ENCODE results near the gene CSTF2T.
"Not testable (repeated sequence)": the region's sequence is repeated elsewhere in the genome, so short reads cannot be mapped to it uniquely, and the experiment has no call there.

Gene CSTF2T

GRCh38 chr10:51688826-51689225 is 10.6 kb downstream of the CSTF2T start:
- H3K27me3 ChIP-seq (ENCODE audit: insufficient read depth, low read length); H3K4me3 ChIP-seq (ENCODE audit: low read length); H3K9me3 ChIP-seq (ENCODE audit: low read length); H3K36me3 ChIP-seq (ENCODE audit: insufficient read depth, low read length); H3K4me1 ChIP-seq (ENCODE audit: insufficient read depth, low read length); H2AFZ ChIP-seq (ENCODE audit: low read depth, low read length): not testable (repeated sequence)

DNA sequence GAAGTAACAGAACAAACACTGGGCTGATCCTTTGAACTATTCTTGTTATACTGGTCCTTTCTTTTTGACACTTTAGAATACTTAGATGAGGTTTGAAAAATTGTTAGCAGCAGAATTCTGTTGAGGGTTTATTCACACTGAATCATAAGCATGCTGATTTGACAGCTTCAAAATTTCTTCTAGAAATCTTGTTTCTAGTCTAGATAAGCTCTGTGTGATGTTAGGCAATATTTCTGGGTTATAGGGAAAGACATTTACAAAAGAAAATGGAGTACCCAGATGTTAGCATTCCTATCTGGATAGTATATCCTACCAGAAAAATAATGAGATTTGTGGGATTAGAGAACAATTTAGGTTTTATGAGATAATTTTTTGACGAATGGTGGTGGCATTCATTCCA is 12.1 kb downstream of the CSTF2T start:
- Histone ChIP-seq H3K27me3 (ENCODE audit: insufficient read depth, low read length) (no peaks in the 10 kb centered on the region), H2AFZ (ENCODE audit: low read depth, low read length) (no peak overlapping the region), H3K9me3 (ENCODE audit: low read length) (no peaks in the 10 kb centered on the region), H3K4me3 (ENCODE audit: low read length) (no peak overlapping the region), H3K4me1 (ENCODE audit: insufficient read depth, low read length) (no peaks in the 10 kb centered on the region), H3K36me3 (ENCODE audit: insufficient read depth, low read length) (no peaks in the 10 kb centered on the region)

- Histone ChIP-seq H3K4me3 (ENCODE audit: low read length) (no peak overlapping the region), H3K36me3 (ENCODE audit: insufficient read depth, low read length) (no peaks in the 10 kb centered on the region), H3K9me3 (ENCODE audit: low read length) (no peaks in the 10 kb centered on the region), H3K4me1 (ENCODE audit: insufficient read depth, low read length) (no peaks in the 10 kb centered on the region), H2AFZ (ENCODE audit: low read depth, low read length) (no peak overlapping the region), H3K27me3 (ENCODE audit: insufficient read depth, low read length) (no peaks in the 10 kb centered on the region)
These were observed 13.6 kb downstream of the CSTF2T start for GRCh38 chr10:51685768-51686167.

DNA sequence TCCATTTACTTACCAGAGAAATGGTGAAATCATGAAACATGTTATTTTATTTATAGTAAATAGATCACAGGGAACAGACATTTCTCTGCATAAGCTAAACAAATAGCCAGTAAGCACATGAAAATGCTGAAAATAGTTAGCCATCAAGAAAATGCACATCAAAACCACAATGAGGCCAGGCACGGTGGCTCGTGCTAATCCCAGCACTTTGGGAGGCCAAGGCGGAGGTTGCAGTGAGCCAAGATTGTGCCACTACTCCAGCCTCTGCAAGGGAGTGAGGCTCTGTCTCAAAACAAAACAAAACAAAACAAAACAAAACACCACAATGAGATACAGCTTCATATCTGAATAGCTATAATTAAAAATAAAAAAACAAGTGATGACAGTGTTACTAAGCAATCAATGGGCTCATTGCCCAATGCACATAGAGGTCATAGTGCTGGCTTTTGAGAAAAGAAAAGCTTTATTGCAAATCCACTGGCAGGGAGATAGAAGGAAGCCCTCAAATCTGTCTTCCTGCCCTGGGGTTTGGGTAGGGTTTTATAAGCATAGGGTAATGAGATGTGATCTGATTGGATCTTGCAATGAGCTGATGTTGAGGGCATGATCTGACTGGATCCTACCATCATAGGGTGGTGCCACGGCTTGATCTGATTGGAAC is 16.2 kb downstream of the CSTF2T start:
- H3K9me3 ChIP-seq (ENCODE audit: low read length) = no peaks in the 10 kb centered on the region
- H2AFZ ChIP-seq (ENCODE audit: low read depth, low read length) = no peak overlapping the region
- H3K36me3 ChIP-seq (ENCODE audit: insufficient read depth, low read length) = no peaks in the 10 kb centered on the region
- no peak overlapping the region for H3K4me3 ChIP-seq (ENCODE audit: low read length)
- H3K27me3 ChIP-seq (ENCODE audit: insufficient read depth, low read length) = no peaks in the 10 kb centered on the region
- H3K4me1 ChIP-seq (ENCODE audit: insufficient read depth, low read length) = no peaks in the 10 kb centered on the region

DNA sequence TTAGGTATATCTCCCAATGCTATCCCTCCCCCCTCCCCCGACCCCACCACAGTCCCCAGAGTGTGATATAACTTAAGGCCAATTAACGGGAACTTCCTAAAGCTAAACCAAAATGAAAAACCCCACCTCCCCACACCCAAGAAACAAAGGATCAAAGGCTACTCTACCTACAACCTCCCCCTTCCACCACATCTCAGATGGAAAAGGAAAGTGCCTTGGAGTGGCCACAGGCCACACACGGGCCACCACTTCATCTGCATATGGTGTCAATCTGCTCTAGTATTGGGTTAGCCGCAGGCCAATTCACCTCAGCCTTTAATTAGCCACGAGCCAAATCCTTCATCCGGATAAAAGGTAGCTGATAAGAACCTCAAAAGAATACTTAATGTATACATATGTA is 19.6 kb downstream of the CSTF2T start:
- no peaks in the 10 kb centered on the region for H3K27me3 ChIP-seq (ENCODE audit: insufficient read depth, low read length)
- no peaks in the 10 kb centered on the region for H3K4me1 ChIP-seq (ENCODE audit: insufficient read depth, low read length)
- H2AFZ ChIP-seq (ENCODE audit: low read depth, low read length) = no peak overlapping the region
- H3K9me3 ChIP-seq (ENCODE audit: low read length) = no peaks in the 10 kb centered on the region
- H3K36me3 ChIP-seq (ENCODE audit: insufficient read depth, low read length) = no peaks in the 10 kb centered on the region
- no peak overlapping the region for H3K4me3 ChIP-seq (ENCODE audit: low read length)

DNA sequence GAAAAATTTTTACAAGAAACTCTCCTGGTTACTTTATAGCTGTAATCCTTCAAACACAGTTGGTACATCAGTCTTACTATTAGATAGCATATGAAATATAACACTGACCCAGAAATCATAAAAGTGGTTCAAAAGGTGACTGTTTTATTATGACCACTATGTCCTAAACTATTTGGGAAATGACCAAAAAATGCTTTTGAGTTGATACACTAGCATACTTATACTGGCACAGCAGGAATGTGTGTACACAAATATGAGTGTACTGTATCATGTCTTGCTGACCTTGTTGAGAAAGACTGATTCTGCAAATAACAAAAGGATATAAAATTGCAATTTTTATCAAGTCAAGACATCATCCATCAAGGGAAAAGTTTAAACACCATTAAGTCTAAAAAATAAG is 24.3 kb downstream of the CSTF2T start:
- H2AFZ ChIP-seq (ENCODE audit: low read depth, low read length) = no peak overlapping the region
- no peaks in the 10 kb centered on the region for H3K9me3 ChIP-seq (ENCODE audit: low read length)
- no peaks in the 10 kb centered on the region for H3K4me1 ChIP-seq (ENCODE audit: insufficient read depth, low read length)
- no peaks in the 10 kb centered on the region for H3K27me3 ChIP-seq (ENCODE audit: insufficient read depth, low read length)
- no peaks in the 10 kb centered on the region for H3K36me3 ChIP-seq (ENCODE audit: insufficient read depth, low read length)
- H3K4me3 ChIP-seq (ENCODE audit: low read length) = no peak overlapping the region

- Histone ChIP-seq H3K27me3 (ENCODE audit: insufficient read depth, low read length) (no peaks in the 10 kb centered on the region), H3K4me1 (ENCODE audit: insufficient read depth, low read length) (peaks cover 2% of the 10 kb centered on the region)
These were observed 27.3 kb downstream of the CSTF2T start for GRCh38 chr10:51672039-51672535.

DNA sequence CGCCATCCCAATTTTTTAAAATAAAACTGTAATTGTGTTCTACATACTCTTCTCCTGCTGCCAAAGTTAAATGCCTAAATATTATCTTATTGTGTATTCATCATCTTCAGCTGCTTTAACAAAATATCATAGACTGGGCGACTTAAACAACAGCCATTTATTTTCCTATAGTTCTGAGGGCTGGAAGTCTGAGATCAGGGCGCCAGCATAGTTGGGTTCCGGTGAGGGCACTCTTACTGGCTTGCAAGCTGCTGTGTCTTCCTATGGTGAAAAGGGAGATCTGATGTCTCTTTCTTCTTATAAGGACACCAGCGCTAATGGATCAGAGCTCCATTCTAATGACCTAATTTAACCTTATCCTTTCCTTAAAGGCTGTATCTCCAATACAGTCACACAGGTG is 30.4 kb downstream of the CSTF2T start:
- Histone ChIP-seq H3K36me3 (ENCODE audit: insufficient read depth, low read length) (no peaks in the 10 kb centered on the region), H3K4me1 (ENCODE audit: insufficient read depth, low read length) (peaks cover 2% of the 10 kb centered on the region), H3K4me3 (ENCODE audit: low read length) (no peak overlapping the region), H3K9me3 (ENCODE audit: low read length) (no peaks in the 10 kb centered on the region), H3K27me3 (ENCODE audit: insufficient read depth, low read length) (no peaks in the 10 kb centered on the region), H2AFZ (ENCODE audit: low read depth, low read length) (no peak overlapping the region)

More at GRCh38 chr10:51672039-51672535, 27.3 kb downstream of the CSTF2T start:
- Histone ChIP-seq H2AFZ (ENCODE audit: low read depth, low read length) (no peak overlapping the region), H3K36me3 (ENCODE audit: insufficient read depth, low read length) (no peaks in the 10 kb centered on the region), H3K9me3 (ENCODE audit: low read length) (no peaks in the 10 kb centered on the region), H3K4me3 (ENCODE audit: low read length) (no peak overlapping the region)

- H3K4me3 ChIP-seq (ENCODE audit: low read length) = no peak overlapping the region
- H3K4me1 ChIP-seq (ENCODE audit: insufficient read depth, low read length) = peaks cover 2% of the 10 kb centered on the region
- H3K9me3 ChIP-seq (ENCODE audit: low read length) = no peaks in the 10 kb centered on the region
- H3K27me3 ChIP-seq (ENCODE audit: insufficient read depth, low read length) = no peaks in the 10 kb centered on the region
- no peaks in the 10 kb centered on the region for H3K36me3 ChIP-seq (ENCODE audit: insufficient read depth, low read length)
- no peak overlapping the region for H2AFZ ChIP-seq (ENCODE audit: low read depth, low read length)
These were observed 31.1 kb downstream of the CSTF2T start for GRCh38 chr10:51668336-51668689.

DNA sequence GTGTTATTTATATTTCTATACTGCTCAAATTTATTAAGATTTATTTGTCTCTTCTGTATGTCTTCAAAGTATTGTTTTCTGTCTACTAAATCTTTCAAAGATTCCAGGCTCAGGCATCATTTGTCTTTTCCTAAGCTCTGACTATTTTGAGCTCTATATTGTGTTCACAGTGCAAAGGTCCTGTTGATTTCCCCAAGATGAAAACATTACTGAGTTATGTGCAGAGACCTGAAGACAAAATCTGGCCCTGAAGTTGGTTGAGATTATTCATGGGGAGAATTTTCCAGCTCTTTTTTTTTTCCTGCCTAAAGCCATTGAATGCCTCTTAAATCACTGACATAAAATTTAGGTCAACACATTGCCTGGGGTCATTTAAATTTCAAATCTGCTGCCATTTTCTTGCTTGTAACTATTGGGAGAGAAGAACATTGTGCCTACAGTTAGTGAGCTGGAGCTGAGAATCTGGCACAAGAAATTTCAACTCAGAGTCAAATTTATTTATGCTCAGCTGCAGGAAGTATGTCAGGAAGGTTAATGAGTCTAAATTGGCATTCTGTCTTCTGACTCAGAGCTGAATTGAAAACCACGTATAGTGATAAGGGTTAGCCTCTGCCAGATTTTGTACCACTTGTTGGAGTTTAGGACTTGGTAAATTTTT is 31.6 kb downstream of the CSTF2T start:
- no peaks in the 10 kb centered on the region for H3K27me3 ChIP-seq (ENCODE audit: insufficient read depth, low read length)
- H3K9me3 ChIP-seq (ENCODE audit: low read length) = no peaks in the 10 kb centered on the region
- H3K4me1 ChIP-seq (ENCODE audit: insufficient read depth, low read length) = peaks cover 2% of the 10 kb centered on the region

GRCh38 chr10:51666456-51666855 is 32.9 kb downstream of the CSTF2T start:
- Histone ChIP-seq H3K36me3 (ENCODE audit: insufficient read depth, low read length) (no peaks in the 10 kb centered on the region), H2AFZ (ENCODE audit: low read depth, low read length) (no peak overlapping the region), H3K4me3 (ENCODE audit: low read length) (no peak overlapping the region), H3K4me1 (ENCODE audit: insufficient read depth, low read length) (peaks cover 2% of the 10 kb centered on the region), H3K27me3 (ENCODE audit: insufficient read depth, low read length) (no peaks in the 10 kb centered on the region), H3K9me3 (ENCODE audit: low read length) (no peaks in the 10 kb centered on the region)

More for the DNA sequence above, 31.6 kb downstream of the CSTF2T start:
- H3K4me3 ChIP-seq (ENCODE audit: low read length) = no peak overlapping the region
- no peak overlapping the region for H2AFZ ChIP-seq (ENCODE audit: low read depth, low read length)
- H3K36me3 ChIP-seq (ENCODE audit: insufficient read depth, low read length) = no peaks in the 10 kb centered on the region

- H3K27me3 ChIP-seq (ENCODE audit: insufficient read depth, low read length) = no peaks in the 10 kb centered on the region
- no peak overlapping the region for H2AFZ ChIP-seq (ENCODE audit: low read depth, low read length)
- H3K36me3 ChIP-seq (ENCODE audit: insufficient read depth, low read length) = no peaks in the 10 kb centered on the region
- H3K4me1 ChIP-seq (ENCODE audit: insufficient read depth, low read length) = peaks cover 2% of the 10 kb centered on the region
- H3K9me3 ChIP-seq (ENCODE audit: low read length) = no peaks in the 10 kb centered on the region
- no peak overlapping the region for H3K4me3 ChIP-seq (ENCODE audit: low read length)
These were observed 36.3 kb downstream of the CSTF2T start for GRCh38 chr10:51663086-51663485.

DNA sequence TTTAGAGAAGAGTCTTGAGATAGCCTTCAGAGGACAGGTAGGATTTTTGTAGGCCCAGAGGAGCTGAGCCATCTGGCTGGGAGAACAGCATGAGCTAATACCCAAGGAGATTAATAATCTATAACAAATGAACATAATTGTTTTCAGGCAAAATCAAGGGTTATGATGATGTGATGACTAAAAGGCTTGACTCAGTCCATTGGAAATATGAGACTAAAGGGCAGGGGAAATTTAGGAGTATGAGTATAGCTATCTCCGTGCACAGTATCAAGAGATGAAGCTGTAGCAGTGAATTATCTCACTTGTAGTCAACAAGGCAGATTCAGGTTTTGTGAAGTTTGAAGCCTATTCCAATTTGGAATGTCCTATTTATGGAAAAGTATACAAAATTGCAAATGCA is 40.1 kb downstream of the CSTF2T start:
- Histone ChIP-seq H3K27me3 (ENCODE audit: insufficient read depth, low read length) (no peaks in the 10 kb centered on the region), H3K4me3 (ENCODE audit: low read length) (no peak overlapping the region), H3K36me3 (ENCODE audit: insufficient read depth, low read length) (no peaks in the 10 kb centered on the region), H3K9me3 (ENCODE audit: low read length) (no peaks in the 10 kb centered on the region), H3K4me1 (ENCODE audit: insufficient read depth, low read length) (no peaks in the 10 kb centered on the region), H2AFZ (ENCODE audit: low read depth, low read length) (no peak overlapping the region)

- H2AFZ ChIP-seq (ENCODE audit: low read depth, low read length) = no peak overlapping the region
- H3K9me3 ChIP-seq (ENCODE audit: low read length) = no peaks in the 10 kb centered on the region
- no peaks in the 10 kb centered on the region for H3K4me1 ChIP-seq (ENCODE audit: insufficient read depth, low read length)
- H3K4me3 ChIP-seq (ENCODE audit: low read length) = no peak overlapping the region
- H3K27me3 ChIP-seq (ENCODE audit: insufficient read depth, low read length) = no peaks in the 10 kb centered on the region
- no peaks in the 10 kb centered on the region for H3K36me3 ChIP-seq (ENCODE audit: insufficient read depth, low read length)
These were observed 41.4 kb downstream of the CSTF2T start for GRCh38 chr10:51658000-51658399.
